Measurements from ENCODE around the gene G6PC2. TPM values are rescaled to one million over a fixed set of nuclear protein-coding genes. Genes with fewer than 3 reads are reported as not detected.

G6PC2 gene
- total and polyA plus RNA-seq, 4 donors, result not detected

GRCh38 chr2:168910330-168910729 is 9.2 kb downstream of the G6PC2 start:
- Histone ChIP-seq H3K27me3 (ENCODE audit: control insufficient read depth in 4 of 4, insufficient read depth in 4 of 4, low read length in 3 of 4) (no peaks in the 10 kb centered on the region), H3K27ac (ENCODE audit: low read depth in 1 of 2, low read length in 2 of 2) (no peak overlapping the region), H3K4me3 (ENCODE audit: low read depth in 1 of 3, low read length in 3 of 3) (no peak overlapping the region), H3K9me3 (ENCODE audit: control insufficient read depth in 4 of 4, low read length in 3 of 4) (no peaks in the 10 kb centered on the region), H3K36me3 (ENCODE audit: control insufficient read depth in 4 of 4, insufficient read depth in 3 of 4, low read depth in 1 of 4, low read length in 3 of 4) (no peaks in the 10 kb centered on the region), H3K9ac (ENCODE audit: low read depth in 1 of 2, low read length in 2 of 2) (no peak overlapping the region), H3K4me1 (ENCODE audit: control insufficient read depth in 4 of 4, insufficient read depth in 4 of 4, low read length in 3 of 4) (peaks cover 2 to 11% (median 7%) of the 10 kb centered on the region in 4 donors)
- WGBS, result 76% methylated on average over 5 of the region's 5 CpGs
- no peak for TF ChIP-seq TAF1 (conservative IDR thresholded peaks at IDR 0.05)
- TF ChIP-seq RXRA (IDR thresholded peaks at IDR 0.05), result no peak
- no peak for TF ChIP-seq GABPA (IDR thresholded peaks at IDR 0.05 in 1 of 2, conservative IDR thresholded peaks at IDR 0.05 in 1 of 2)
- TF ChIP-seq SP1 (IDR thresholded peaks at IDR 0.05), result no peak
- no peak for TF ChIP-seq ZBTB33 (IDR thresholded peaks at IDR 0.05)
- no peak for TF ChIP-seq FOXA2 (IDR thresholded peaks at IDR 0.05)
- TF ChIP-seq CTCF (IDR thresholded peaks at IDR 0.05; ENCODE audit: low read depth, low read length, missing input control), result no peak
- no peak for TF ChIP-seq NR2F2 (IDR thresholded peaks at IDR 0.05)
- no peak for TF ChIP-seq HNF4G (IDR thresholded peaks at IDR 0.05)
- TF ChIP-seq RAD21 (IDR thresholded peaks at IDR 0.05), result no peak
- TF ChIP-seq HNF4A (conservative IDR thresholded peaks at IDR 0.05), result no peak
- TF ChIP-seq YY1 (IDR thresholded peaks at IDR 0.05), result no peak
- no peak for TF ChIP-seq REST (IDR thresholded peaks at IDR 0.05)
- no peak for TF ChIP-seq MAX (IDR thresholded peaks at IDR 0.05)
- TF ChIP-seq JUND (IDR thresholded peaks at IDR 0.05), result no peak
- no peak for TF ChIP-seq EGR1 (IDR thresholded peaks at IDR 0.05; ENCODE audit: low read depth in 2 of 2)
- no peak for DNase-seq (ENCODE audit: low spot score)

GRCh38 chr2:168912466-168912865 is 11.4 kb downstream of the G6PC2 start:
- H3K27me3 ChIP-seq (ENCODE audit: control insufficient read depth in 4 of 4, insufficient read depth in 4 of 4, low read length in 3 of 4), result no peaks in the 10 kb centered on the region
- H3K27ac ChIP-seq (ENCODE audit: low read depth in 1 of 2, low read length in 2 of 2), result no peak overlapping the region
- H3K4me3 ChIP-seq (ENCODE audit: low read depth in 1 of 3, low read length in 3 of 3), result no peak overlapping the region
- H3K4me1 ChIP-seq (ENCODE audit: control insufficient read depth in 4 of 4, insufficient read depth in 4 of 4, low read length in 3 of 4), result peaks cover 2 to 11% (median 7%) of the 10 kb centered on the region in 4 donors
- no peak overlapping the region for H3K9ac ChIP-seq (ENCODE audit: low read depth in 1 of 2, low read length in 2 of 2)
- no peaks in the 10 kb centered on the region for H3K36me3 ChIP-seq (ENCODE audit: control insufficient read depth in 4 of 4, insufficient read depth in 3 of 4, low read depth in 1 of 4, low read length in 3 of 4)
- H3K9me3 ChIP-seq (ENCODE audit: control insufficient read depth in 4 of 4, low read length in 3 of 4), result peaks cover 0 to 5% (median 2%) of the 10 kb centered on the region in 4 donors
- no peak for DNase-seq (ENCODE audit: low spot score)
- WGBS, result 62% methylated on average over 6 of the region's 6 CpGs
- no peak for TF ChIP-seq HNF4G (IDR thresholded peaks at IDR 0.05)
- TF ChIP-seq FOXA1 (IDR thresholded peaks at IDR 0.05), result no peak
- TF ChIP-seq TAF1 (conservative IDR thresholded peaks at IDR 0.05), result no peak
- no peak for TF ChIP-seq ZBTB33 (IDR thresholded peaks at IDR 0.05)
- no peak for TF ChIP-seq FOXA2 (IDR thresholded peaks at IDR 0.05)
- no peak for TF ChIP-seq REST (IDR thresholded peaks at IDR 0.05)
- TF ChIP-seq SP1 (IDR thresholded peaks at IDR 0.05), result no peak
- TF ChIP-seq EGR1 (IDR thresholded peaks at IDR 0.05; ENCODE audit: low read depth in 2 of 2), result no peak

Measured in liver (tissue), 9 donors.